Left ventricle myocardium superior (tissue), 1 donor: ENCODE measurements around the gene TOP3B. TPM values are rescaled to one million over a fixed set of nuclear protein-coding genes. Genes with fewer than 3 reads are reported as not detected.
A peak's percentile ranks its signal among the peaks of the same experiment; 100 is the strongest.

Experiments used
- ATAC-seq: fragments of 200-7000 bp; cut with Tn5 transposase; one replicate; pipeline ENCODE4 v1.9.1; 2020; ENCODE audit warnings: mild to moderate bottlenecking, moderate library complexity
- DNase-seq: peaks from one replicate; pipeline ENCODE4 v3.0.0-alpha.2; 2020
- intact Hi-C: fragments of 100-400 bp; cut with micrococcal nuclease; formaldehyde crosslinking; loops from one replicate; pipeline ENCODE4 v1.11.0; 2022
- total RNA-seq: library from RNA; stranded (reverse); fragmentation: NEBNext Ultra II Directional; extraction: Animal tissue kit (Norgen Biotek cat#: 25700); gene quantifications from one replicate; pipeline ENCODE4 v1.2.1, GENCODE V29; 2021
- donor health status: DM: no; HTN: yes; CAD: no; lungs with severe emphysema.

Gene TOP3B
- total RNA-seq, 1 donor from 2014 or later: 13.1 TPM

DNA sequence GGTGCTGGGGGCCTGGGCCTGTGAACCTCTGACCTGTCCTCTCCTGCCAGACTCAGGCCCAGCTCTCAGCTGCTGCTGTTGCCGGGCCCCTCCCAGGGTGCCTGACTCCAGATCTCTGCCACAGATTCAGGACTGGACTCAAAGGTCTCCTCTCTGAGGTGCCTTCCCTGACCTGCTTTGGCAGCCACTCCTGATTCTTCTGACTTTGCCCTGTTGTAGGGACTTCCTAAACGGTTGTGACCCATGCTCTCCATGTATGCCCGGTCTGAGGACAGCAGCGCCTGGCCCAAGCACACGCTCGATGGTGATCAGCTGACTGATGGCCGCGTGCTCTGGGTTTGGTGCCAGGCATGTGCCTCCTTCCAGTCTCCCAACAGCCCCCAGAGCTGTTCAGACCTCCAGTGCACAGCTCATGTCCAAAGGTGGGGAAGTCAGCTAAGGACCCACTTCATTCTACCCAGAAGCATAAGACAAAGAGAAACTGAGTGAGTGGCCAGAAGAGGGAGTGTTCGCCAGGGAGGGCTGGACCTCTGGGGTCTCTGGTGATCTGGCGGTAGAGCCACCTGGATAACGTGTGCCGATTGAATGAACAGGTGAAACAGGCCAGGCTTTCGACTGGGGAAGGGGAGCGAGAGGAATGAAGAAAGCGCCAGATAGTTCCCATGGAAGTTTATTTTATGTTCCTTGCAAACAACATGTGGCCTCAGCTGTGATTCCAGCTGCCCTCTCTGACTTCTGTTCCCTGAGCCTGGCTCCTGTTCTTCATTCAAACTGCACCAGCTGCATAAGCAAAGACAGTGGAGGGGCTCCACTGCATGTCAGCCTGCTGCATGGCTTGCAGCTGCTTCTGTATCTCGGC is 8.1 kb upstream of the TOP3B start:
- DNase-seq (no peak), ATAC-seq (no peak)
- intact Hi-C loops: no loop called here

DNA sequence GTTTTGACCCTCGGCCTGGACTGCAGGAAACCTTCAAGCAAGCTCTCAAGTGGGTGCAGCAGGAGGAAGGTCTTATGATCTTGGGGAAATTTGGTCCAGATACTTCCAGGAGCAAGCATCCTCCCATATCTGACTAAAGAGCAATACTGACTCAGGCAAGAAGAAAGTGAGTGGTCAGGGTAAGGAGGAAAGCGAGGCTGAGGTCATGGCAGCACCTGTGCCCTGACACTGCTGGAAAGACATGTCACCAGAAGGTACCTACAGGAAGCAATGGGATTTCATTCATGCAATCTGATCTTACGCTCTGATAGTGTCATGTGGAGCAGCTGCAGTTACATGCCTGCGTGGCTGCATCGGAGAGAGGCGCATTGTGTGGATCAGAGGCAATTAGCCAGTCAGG is 6.5 kb upstream of the TOP3B start:
- intact Hi-C loops: no loop called here
- DNase-seq (no peak), ATAC-seq (no peak)

DNA sequence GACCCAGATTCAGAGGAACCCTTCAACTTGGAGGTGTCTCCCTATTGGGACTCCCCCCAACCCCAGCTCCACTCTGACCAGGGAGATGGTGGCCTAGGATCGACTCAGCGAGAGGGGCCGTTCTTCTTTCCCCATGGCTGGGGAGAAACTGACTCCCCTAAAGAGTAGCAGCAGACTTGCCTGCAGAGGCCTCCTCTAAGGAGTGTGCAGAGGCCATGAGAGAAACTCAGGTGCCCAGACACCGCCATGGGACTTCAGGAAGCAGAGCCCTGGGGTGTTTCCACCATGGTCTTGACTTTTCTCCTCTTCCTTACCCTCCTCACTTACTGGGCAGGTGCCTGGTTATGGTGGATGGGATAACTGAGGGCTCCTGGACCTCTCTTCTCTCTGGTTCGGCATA is 2.6 kb upstream of the TOP3B start:
- ATAC-seq (no peak), DNase-seq (no peak)
- intact Hi-C loops: no loop called here

GRCh38 chr22:21984793-21985192 is 2.2 kb upstream of the TOP3B start:
- DNase-seq (no peak), ATAC-seq (no peak)
- intact Hi-C loops: no loop called here

GRCh38 chr22:21981874-21982273 is 713 bp downstream of the TOP3B start:
- no peak for ATAC-seq
- DNase-seq: no peak
- intact Hi-C loops: no loop called here

DNA sequence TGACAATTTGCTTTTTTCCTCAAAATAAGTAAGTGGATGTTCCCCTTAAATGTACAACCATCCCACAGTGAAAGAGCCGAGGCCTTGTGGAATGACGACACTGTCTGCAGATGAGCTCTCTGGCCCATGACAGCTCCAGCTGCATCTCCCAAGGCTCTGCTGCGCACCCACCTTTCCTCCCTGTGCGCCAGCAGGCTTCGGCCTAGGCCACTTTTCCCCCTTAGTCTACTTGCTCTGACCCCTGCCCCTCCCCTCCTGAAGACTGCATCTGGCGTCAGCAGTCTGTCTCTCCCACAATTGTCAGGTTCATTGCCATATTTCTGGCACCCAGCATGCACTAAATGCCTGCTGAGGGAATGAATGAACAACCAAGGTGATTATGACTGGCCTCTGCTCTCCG is 2.0 kb downstream of the TOP3B start:
- intact Hi-C loops: no loop called here
- ATAC-seq (no peak), DNase-seq (no peak)

- intact Hi-C loops: no loop called here
- no peak for ATAC-seq
- no peak for DNase-seq
Observed at GRCh38 chr22:21978564-21979386, 3.8 kb downstream of the TOP3B start.

- intact Hi-C loops: no loop called here
- DNase-seq (no peak), ATAC-seq (no peak)
Observed at GRCh38 chr22:21977814-21978213, 4.8 kb downstream of the TOP3B start.

- ATAC-seq (no peak), DNase-seq (no peak)
- intact Hi-C loops: no loop called here
Observed at GRCh38 chr22:21975854-21976345, 6.7 kb downstream of the TOP3B start.

- ATAC-seq (no peak), DNase-seq (no peak)
- intact Hi-C loops: no loop called here
Observed at GRCh38 chr22:21975273-21975672, 7.3 kb downstream of the TOP3B start.

DNA sequence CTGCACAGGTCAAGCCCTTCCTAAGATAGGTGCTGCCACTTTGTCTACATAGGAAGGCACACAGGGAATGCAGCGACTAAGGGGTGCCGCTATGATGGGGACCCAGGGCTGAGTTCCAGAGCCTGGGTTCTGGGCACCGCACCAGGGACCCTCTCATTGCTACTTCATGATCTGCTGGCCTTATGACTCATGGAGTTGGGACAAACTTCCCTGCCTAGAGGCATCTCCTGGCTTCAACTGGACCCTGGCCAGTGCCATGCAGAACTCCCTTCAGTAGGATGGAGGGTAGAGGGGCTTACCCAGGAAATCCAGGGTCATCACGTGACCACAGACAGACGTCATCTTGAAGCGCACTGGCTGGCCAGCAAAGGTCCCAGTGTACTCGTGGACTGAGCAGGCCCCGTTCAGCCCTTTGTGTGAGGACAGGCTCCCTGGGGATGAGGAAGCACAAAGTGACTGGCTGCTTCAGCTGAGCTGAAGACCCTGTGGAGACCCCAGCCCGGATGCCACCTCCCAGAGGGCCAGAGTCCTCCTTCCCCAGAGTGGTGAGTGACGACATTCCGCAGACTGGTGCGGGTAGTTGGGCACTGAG is 8.4 kb downstream of the TOP3B start:
- intact Hi-C loops: no loop called here
- ATAC-seq (no peak), DNase-seq (no peak)

GRCh38 chr22:21972806-21973205 is 9.8 kb downstream of the TOP3B start:
- intact Hi-C loops: no loop called here
- ATAC-seq (no peak), DNase-seq (no peak)

GRCh38 chr22:21972293-21972779 is 10.3 kb downstream of the TOP3B start:
- ATAC-seq (peak; percentile 31), DNase-seq (peak; percentile 52)
- intact Hi-C loops: no loop called here

DNA sequence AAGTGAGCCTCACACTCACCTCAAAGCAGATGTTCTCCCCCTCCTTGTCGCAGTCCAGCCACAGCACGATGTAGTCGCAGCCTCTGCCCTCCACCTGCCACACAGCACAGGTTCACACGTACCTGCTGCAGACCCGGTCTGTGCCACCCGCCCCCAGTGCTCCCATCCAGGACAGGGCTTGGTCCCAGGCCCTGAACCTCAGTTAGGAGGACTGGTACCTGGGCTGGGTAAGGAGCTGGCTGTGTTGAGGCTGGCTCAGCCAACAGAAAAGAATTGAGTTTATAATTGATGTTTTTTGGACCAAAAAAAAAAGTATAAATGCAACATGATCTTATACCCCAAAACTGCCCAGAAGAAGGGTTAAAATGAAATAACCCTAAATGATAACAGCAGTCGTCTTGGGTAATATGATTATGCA is 10.7 kb downstream of the TOP3B start:
- ATAC-seq (no peak), DNase-seq (no peak)
- intact Hi-C loops: no loop called here

- no peak for DNase-seq
- ATAC-seq: no peak
- intact Hi-C loops: no loop called here
Observed at GRCh38 chr22:21970800-21971617, 11.6 kb downstream of the TOP3B start.

DNA sequence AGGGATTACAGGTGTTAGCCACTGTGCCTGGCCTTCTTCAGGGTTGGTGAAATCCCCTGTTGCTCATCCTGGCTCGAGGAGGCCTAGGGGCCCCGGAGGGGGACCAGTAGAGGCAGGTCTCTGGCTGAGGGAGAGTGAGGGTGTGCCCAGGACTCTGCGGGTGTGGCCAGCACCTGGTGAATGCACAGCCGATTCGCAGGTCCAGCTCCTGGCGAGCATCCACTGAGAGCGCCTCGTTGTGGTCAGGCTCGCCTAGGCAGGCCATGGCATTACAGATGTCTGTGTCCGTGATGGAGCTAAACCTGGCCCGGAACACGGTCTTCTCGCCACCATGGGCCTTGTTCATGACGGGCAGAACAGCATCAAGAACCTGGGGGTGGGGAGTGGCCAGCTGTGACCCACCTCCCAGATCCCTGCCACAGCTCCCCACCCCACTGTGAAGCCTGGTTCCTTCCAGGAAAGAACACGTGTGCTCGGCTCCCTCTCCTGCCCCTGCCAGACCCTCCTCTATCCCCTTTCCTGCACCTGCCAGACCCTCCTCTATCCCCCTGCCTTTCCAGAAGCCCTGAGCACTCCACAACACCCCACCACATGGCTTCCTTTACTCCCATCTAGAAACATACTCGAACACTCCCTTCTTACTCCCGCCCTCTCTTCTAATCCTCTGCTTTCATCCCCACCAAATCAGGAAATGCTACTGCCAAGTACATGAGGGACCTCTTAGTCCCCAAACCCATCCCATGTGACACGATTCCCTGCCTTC is 12.4 kb downstream of the TOP3B start:
- intact Hi-C loops: no loop called here
- ATAC-seq (no peak), DNase-seq (no peak)

DNA sequence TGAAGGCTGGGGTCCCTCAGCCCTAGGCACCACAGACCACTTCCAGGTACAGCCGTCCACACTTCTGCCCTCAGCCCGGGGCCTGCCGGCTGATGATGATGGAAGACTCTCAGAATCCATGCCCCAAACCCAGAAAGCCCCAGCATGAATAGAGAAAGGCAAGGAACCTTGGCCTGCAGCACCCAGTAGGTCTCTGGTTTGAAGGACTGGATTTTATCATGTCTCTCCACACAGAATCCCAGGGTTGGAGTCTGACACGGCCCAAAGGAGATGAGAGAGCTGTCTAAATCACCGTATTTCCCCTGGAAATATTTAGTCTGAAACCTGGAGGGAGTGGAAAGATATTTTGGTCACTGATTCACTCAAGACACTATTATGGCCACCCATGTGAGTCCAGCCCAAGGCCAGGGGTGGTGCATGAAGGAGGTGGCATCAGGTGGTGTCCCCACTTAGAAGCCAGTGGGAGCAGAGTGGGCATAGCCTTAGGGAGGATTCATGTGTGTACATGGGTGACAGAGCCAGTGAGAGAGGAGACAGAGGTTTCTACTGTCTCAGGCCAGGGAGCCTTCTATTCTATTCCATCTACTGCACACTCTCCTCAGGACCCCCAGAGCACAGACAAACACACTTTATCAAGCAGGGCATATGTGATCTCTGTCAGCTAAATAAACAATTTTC is 14.0 kb downstream of the TOP3B start:
- ATAC-seq: no peak
- intact Hi-C loops: no loop called here

More for the DNA sequence above, 14.0 kb downstream of the TOP3B start:
- no peak for DNase-seq
